ENCODE results near the gene KLRC3.
"Not testable (repeated sequence)": the region's sequence is repeated elsewhere in the genome, so short reads cannot be mapped to it uniquely, and the experiment has no call there.

Gene KLRC3

DNA sequence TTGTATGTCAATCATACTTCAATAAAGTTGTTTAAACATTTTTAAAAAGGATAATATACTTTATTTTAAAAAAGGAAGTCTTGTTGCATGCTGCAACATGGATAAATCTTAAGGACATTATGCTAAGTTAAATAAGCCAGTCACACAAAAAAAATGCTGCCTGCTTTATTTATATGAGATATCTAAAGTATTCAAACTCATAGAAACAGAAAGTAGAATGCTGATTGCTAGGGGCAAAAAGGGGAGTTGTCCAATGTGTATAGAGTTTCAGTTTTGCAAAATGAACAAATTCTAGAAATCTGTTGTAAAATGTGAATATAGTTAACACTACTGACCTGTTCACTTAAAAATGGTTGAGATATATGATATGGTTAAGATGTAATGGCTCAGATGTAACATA is 19.6 kb downstream of the KLRC3 start:
- DNase-seq (ENCODE audit: low read depth, low spot score), result no peak

- DNase-seq (ENCODE audit: low read depth, low spot score), result no peak
These were observed 22.2 kb downstream of the KLRC3 start for GRCh38 chr12:10398168-10398567.

DNA sequence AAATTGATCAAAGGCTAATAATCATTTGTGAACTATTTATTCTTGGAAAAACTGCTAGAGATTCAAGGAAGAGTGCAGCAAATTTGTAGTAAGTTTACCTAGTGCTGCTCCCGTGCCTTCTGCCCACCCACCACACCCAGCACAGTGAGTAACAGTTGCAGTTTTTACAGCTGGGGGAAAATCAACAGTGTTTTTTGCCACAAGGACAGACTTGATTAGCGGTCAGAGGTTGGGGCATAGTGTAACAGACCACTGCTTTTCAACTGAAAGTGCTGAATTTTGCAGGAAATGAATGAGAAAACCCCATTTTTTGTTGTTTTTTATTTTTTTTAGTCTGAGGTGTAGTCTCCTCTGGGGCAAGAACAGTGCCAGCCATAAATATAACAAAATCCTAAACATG is 23.1 kb downstream of the KLRC3 start:
- DNase-seq (ENCODE audit: low read depth, low spot score), result no peak

DNA sequence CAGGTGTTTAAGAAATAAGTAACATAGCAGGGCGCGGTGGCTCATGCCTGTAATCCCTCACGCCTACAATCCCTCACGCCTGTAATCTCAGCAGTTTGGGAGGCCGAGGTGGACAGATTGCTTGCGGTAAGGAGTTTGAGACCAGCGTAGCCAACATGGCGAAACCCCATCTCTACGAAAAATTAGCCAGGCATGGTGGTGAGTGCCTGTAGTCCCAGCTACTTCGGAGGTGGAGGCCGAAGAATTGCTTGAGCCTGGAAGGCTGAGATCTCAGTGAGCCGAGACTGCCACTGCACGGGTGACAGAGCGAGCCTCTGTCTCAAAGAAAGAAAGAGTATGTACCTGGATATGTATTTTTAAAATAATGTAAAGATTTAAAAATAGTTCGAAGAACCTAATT is 24.2 kb downstream of the KLRC3 start:
- not testable (repeated sequence) for DNase-seq (ENCODE audit: low read depth, low spot score)

DNA sequence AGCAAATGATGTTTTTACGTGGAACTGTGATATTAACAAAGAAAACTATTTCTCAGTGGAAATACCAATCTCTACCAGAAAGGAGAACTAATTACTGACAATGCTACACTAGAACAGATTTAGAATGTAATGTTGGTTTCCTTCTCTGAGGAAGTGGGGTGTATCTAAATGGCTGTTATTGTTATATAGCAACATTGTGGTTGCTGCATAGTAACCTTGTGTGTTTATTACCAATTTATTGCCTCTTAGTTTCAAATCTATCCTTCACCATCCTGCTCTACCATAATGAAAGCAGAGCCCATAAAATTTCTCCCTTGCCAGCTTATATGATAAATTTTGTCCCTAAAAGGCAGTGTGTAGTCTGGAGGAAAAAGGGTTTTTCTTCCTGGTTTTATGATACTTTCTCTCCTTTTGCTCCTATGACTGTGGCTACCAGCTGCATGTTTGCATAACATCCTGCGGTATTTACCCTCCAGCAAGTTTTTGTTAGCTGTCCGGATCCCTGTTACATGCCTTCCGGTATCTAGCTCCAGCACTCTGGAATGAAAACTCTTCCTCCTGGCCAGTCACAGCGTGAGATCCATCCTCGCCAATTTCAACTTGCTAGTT is 24.9 kb downstream of the KLRC3 start:
- DNase-seq (ENCODE audit: low read depth, low spot score), result no peak

GRCh38 chr12:10394531-10395152 is 25.8 kb downstream of the KLRC3 start:
- DNase-seq (ENCODE audit: low read depth, low spot score), result not testable (repeated sequence)

- DNase-seq (ENCODE audit: low read depth, low spot score), result no peak
These were observed 27.1 kb downstream of the KLRC3 start for GRCh38 chr12:10393291-10393690.

GRCh38 chr12:10392394-10392930 is 27.9 kb downstream of the KLRC3 start:
- DNase-seq (ENCODE audit: low read depth, low spot score), result no peak

DNA sequence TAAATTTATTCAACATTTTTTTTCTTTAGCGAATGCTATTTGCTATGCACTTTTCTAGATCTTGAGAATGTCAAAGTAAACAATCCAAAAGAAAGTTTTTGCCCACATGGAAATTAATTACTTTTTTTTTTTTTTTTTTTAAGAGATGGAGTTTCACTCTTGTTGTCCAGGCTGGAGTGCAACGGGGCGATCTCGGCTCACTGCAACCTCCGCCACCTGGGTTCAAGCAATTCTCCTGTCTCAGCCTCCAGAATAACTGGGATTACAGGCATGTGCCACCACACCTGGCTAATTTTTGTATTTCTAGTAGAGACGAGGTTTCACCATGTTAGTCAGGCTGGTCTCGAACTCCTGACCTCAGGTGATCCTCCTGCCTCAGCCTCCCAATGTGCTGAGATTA is 29.4 kb downstream of the KLRC3 start:
- DNase-seq (ENCODE audit: low read depth, low spot score), result not testable (repeated sequence)

- DNase-seq (ENCODE audit: low read depth, low spot score), result no peak
These were observed 30.5 kb downstream of the KLRC3 start, which contains the start of gene KLRK1 for GRCh38 chr12:10389904-10390303. Gene KLRK1 (minus strand): TSS chr12:10390041. CDS start chr12:10388810, 1,231 bp downstream.

DNA sequence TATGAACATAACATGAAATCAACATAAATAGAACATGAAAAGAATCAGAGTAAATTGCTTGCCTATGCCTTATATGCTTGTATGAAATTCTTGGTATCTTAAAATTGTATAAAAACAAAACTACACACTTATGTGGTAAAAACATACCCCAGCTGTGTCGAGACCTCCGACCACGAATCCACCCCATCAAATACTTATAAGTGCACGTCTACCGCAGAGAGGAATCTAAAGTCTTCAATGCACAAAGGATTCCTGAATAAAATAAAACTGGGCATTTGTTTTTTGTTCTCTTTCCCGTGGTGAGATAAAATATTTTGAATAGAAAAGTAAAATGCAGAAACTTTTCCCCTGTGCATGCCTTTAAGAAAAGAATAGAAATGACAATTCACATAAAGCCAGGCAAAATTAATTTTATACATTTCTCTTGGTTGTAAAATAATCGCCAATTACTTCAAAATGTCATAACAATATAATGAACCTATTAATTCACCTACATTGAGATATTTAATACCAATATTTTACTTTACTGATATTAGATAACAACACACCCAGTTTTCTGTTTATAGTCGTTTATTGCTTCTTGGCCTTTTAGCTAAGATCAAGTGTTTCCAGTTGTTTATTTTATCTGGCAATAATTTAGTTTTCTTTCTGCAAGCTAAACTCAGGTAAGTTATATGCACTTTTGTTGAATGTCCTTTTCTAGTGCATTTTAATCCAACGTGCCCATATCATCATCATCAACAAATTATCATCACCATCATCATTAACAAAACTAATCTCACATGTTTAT is 31.6 kb downstream of the KLRC3 start:
- DNase-seq (ENCODE audit: low read depth, low spot score), result no peak

DNA sequence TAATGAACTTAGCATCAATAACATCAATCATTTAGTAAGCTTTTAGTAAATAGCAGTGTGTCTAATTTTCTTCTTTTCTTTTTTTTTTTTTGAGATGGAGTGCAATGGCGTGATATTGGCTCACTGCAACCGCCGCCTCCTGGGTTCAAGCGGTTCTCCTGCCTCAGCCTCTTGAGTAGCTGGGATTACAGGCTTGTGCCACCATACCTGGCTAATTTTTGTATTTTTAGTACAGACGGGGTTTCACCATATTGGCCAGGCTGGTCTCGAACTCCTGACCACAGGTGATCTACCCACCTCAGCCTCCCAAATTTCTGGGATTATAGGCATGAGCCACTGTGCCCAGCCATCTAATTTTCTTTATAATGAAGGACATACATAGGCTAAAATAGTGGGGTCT is 32.9 kb downstream of the KLRC3 start:
- not testable (repeated sequence) for DNase-seq (ENCODE audit: low read depth, low spot score)

- no peak for DNase-seq (ENCODE audit: low read depth, low spot score)
These were observed 33.5 kb downstream of the KLRC3 start for GRCh38 chr12:10386857-10387256.

DNA sequence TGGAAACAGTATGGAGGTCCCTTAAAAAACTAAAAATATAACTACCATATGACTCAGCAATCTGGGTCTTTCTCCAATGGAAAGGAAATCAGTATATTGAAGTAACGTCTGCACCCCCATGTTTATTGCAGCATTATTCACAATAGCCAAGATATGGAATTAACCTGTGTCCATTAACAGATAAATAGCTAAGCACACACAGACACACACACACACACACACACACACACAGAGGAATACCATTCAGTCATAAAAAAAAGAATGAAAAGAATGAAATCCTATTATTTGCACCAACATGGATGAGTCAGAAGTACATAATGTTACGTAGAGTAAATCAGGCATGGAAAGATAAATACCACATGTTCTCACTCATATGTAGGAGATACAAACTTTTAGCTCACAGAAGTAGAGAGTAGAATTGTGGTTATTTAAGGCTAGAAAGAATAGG is 35.2 kb downstream of the KLRC3 start:
- DNase-seq (ENCODE audit: low read depth, low spot score), result no peak

- no peak for DNase-seq (ENCODE audit: low read depth, low spot score)
These were observed 36.2 kb downstream of the KLRC3 start for GRCh38 chr12:10384191-10384590.

DNA sequence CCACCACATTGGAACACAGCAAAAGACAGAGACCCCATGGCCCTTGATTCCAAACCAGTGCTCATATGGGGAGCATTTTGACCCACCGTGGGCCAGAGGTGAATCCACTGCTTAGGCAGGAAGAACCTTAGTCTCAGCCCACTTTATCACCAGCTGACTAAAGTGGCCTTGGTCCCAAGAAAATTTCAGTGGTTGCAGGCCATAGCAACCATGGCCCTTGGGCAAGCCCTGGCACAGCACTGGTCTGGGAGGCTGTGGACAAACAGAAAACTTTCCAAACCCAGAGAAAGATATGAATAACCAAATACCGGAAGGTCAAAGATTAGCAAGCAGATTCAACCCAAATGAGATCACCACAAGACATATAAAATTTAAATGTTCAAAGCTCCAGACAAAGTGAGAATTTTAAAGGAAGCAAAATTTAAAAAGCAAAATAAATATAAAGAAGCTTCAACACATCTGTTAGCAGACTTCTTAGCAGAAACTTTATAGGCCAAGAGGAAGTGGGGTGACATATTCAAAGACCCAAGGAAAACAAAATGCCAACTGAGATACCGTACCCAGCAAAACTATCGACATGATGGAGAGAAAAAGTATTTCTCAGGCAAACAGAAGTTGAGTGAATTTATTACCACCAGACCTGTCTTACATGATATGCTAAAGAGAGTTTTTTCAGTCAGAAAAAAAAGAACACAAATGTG is 38.3 kb downstream of the KLRC3 start:
- DNase-seq (ENCODE audit: low read depth, low spot score), result no peak

DNA sequence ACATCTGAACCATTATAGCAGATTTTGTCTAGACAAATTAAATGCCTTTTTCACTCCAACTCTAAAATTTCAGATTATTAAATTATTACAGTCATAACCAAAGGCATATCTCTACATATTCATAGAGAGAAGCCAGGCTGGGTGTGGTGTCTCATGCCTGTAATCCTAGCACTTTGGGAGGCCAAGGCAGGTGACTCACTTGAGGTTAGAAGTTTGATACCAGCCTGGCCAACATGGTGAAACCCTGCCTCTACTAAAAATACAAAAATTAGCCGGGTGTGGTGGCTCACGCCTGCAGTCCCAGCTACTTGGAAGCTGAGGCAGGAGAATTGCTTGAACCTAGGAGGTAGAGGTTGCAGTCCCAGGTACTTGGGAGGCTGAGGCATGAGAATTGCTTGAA is 41.7 kb downstream of the KLRC3 start:
- not testable (repeated sequence) for DNase-seq (ENCODE audit: low read depth, low spot score)

DNA sequence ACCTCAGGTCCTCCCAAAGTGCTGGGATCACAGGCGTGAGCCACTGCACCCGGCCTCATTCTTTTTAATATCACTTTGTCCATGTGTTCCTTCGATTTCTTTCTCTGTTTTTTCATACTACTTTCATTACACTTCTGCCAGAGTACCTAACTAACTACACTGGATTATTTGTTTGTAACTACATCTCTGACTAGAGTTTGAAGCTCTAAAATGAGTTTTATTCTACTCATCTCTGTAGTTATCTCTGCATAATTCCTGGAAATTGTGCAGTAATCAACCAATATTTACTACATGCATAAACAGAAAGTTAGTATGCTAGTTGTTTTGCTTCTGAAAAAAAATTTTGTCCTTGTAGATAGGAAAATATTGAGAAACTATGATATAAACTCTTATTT is 45.8 kb downstream of the KLRC3 start:
- DNase-seq (ENCODE audit: low read depth, low spot score), result no peak

- no peak for DNase-seq (ENCODE audit: low read depth, low spot score)
These were observed 47.8 kb downstream of the KLRC3 start for GRCh38 chr12:10372559-10372958.

- not testable (repeated sequence) for DNase-seq (ENCODE audit: low read depth, low spot score)
These were observed 48.4 kb downstream of the KLRC3 start for GRCh38 chr12:10371893-10372535.

Data from activated naive CD8-positive, alpha-beta T cell treated with anti-CD3 and anti-CD28 coated beads, Interleukin-2, amount 50 U/mL, for 16 hours (primary cell).